Measurements from ENCODE around the gene INCA1. TPM values are rescaled to one million over a fixed set of nuclear protein-coding genes. Genes with fewer than 3 reads are reported as not detected.

Gene INCA1, protein sequence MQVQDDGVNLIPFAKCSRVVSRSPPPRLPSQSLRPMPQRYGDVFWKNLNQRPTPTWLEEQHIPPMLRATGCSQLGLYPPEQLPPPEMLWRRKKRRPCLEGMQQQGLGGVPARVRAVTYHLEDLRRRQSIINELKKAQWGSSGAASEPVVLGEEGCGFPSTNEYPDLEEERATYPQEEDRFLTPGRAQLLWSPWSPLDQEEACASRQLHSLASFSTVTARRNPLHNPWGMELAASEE
- 0.37 and 0.57 TPM in 2 replicates for total RNA-seq

DNA sequence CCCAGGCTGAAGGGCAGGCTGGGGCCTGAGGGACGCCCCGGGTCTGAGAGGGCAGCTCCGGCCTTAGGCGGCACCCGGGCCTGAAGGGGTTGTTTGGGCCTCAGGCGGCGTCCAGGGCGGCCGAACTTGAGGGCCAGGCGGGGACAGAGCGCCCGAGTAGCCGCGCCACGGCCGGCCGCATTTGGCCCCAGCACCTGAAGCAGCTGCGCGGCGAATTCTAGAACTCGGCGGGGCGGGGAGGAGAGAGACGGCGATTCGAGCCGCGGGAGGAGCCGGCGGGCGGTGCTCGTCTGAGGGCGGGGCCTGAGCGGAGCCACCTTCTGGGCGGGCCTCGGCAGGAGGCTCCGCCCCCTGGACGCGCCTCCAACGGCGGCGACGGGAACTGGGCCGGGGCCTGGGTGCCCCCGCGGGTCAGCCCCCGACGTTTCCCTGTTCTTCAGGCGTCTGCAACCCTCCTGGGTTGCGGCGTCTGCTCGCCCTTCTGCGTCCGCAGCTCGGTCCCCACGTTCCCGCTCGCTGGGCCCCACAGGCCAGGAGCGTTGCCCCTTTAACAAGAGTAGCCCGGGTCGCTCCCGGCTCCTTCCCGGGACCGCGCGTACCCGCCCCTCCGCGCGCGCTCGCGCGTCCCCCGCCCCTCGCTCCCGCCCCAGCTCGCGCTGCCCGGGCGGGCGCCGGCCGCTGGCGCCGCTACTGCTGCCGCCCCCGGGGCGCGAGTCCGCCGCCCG, at the start of gene INCA1, which contains the start of gene KIF1C:
INCA1 (minus strand) TSS at position 221 of the 725 bp plus-strand sequence. CDS start 3,085 bp downstream, outside the sequence.
KIF1C (plus strand) TSS at position 649 of the 725 bp plus-strand sequence. CDS start 2,297 bp downstream, outside the sequence.

DNA sequence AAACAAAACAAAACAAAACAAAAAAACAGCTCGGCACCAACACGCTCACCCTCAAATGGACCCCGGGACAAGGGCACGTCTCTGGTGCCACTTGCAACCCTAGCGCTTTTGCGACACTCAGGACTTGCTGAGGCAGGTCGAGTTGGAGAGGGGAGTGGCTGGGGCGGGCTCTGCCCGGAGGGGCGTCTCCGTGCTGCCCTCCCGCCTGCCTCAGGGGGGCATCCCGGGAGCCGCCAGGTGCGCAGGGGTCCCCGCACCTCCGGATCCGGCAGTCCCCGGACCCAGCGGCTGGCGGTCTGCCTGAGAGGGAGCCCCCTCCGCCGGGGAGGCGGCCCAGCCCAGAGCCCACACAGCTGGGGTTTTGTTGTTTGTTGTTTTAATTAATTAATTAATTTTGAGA, 38.0 kb upstream of the INCA1 start, which contains the start of gene SLC52A1:
SLC52A1 (minus strand) TSS at position 112 of the 400 bp plus-strand sequence. CDS start 820 bp downstream, outside the sequence.

DNA sequence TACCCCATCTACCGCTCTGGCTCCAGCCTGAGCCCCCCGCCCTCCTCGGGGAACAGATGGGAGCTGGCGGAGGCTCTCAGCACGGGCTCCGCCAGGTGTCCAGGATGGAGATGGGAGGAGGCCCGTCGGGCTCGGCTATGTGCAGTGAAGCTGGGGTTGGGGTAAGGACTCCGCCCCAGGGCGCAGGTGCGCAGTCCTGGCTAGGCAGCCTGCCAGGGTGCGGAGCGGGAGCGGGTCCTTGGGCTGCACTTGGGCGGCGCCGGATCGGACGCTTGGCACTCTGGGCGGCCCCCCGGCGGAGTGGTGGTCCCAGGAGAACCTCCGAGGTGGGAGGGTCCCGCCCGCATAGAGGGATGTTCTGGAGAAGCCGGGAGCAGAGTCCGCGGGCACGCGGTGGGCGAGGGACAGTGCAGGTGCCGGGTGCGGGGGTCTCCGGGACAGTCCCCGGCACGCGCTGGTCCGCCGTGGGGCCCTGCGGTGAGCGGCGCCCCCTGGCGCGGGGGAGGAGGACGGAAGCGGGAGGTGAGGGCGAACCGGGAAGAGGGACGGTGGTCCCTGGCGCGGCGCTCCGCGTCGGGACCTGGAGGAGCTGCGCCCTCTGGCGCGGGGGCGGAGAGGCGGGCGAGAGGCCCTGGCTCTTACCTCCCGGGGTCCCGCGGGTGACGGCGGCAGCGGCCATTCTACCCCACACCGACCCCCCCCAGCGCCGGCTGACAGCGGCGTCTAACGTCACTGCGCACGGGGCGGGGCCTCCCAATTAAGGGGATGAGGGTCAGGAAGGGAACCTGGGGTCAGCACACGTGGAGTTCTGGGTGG, 10.2 kb downstream of the INCA1 start, which contains the start of gene CAMTA2:
CAMTA2 (minus strand) TSS at position 725 of the 816 bp plus-strand sequence. CDS start 1,453 bp downstream, outside the sequence.

GRCh38 chr17:4967539-4968485, 29.5 kb downstream of the INCA1 start, which contains the start of gene SPAG7:
SPAG7 (minus strand) TSS chr17:4967817; CDS start chr17:4967804, 13 bp downstream.

GRCh38 chr17:4950746-4951204, 46.5 kb downstream of the INCA1 start, which contains the start of gene ENO3:
ENO3 (plus strand) TSS chr17:4951119; CDS start chr17:4951830, 711 bp downstream.

GRCh38 chr17:4948166-4948930, 49.0 kb downstream of the INCA1 start, which contains the start of gene PFN1:
PFN1 (minus strand) TSS chr17:4948530; CDS start chr17:4948394, 136 bp downstream.

DNA sequence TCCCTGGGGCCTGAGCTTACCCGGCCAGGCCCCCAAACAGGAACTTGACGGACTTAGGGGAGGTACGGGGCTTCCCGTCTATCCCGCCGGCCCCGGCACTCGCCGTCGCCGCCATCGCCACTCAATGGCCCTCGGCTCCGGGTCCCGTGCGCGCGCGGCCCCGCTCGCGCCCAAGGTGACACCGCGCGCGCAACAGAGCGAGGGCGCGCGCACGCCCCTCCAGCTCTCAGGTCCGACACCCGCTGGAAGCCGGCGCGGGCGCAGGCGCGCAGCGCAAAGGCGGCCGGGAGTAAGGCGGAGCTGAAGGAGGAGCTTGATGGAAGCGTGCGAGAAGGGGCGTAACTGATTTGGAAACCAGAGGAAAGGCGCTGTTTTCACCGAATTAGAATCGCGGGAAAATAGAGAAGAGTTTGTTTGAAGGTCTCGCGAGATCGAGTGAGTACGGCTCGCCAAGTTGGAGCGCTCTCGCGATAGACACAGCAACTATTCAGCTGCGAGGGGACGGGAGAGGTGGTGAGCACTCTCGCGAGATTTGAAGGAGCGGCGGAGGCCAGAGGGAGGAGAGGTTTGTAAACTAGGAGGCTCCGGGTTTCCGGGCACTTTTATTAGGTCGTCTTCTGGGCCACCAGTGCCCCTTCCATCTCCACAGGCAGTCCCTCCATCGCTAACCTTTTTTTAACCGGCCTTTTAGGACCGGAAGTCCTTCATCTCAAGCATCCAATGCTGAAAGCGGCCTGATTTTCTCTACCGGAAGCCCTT, 57.3 kb downstream of the INCA1 start, which contains the start of the genes RNF167 and SLC25A11:
RNF167 (plus strand) TSS at position 473 of the 759 bp plus-strand sequence. CDS start 642 bp downstream, outside the sequence.
SLC25A11 (minus strand) TSS at position 251 of the 759 bp plus-strand sequence; CDS start at position 115, 136 bp downstream.

Other genes with a start within 250 kb of the INCA1 start
- not detected in 2 replicates for gene TM4SF5, start 225.6 kb downstream of the INCA1 start, total RNA-seq
- 0.74 and 3.3 TPM in 2 replicates for gene VMO1, start 211.2 kb downstream of the INCA1 start, total RNA-seq
- not detected in 2 replicates for gene GLTPD2, start 208.6 kb downstream of the INCA1 start, total RNA-seq
- gene PSMB6, start 201.4 kb downstream of the INCA1 start, total RNA-seq = 164 and 179 TPM in 2 replicates
- gene PLD2, start 190.4 kb downstream of the INCA1 start, total RNA-seq = 14.2 and 15.8 TPM in 2 replicates
- 17.1 and 21.0 TPM in 2 replicates for gene MINK1, start 164.2 kb downstream of the INCA1 start, total RNA-seq
- 4.3 and 6.1 TPM in 2 replicates for gene C17orf107, start 98.0 kb downstream of the INCA1 start, total RNA-seq
- gene CHRNE, start 94.4 kb downstream of the INCA1 start, total RNA-seq = 0.14 and 1.4 TPM in 2 replicates
- gene GP1BA, start 65.2 kb downstream of the INCA1 start, total RNA-seq = not detected in 2 replicates
- 51.8 and 62.5 TPM in 2 replicates for gene SLC25A11, start 57.5 kb downstream of the INCA1 start, total RNA-seq
- 12.2 and 15.3 TPM in 2 replicates for gene RNF167, start 57.3 kb downstream of the INCA1 start, total RNA-seq
- gene PFN1, start 49.0 kb downstream of the INCA1 start, total RNA-seq = 381 and 445 TPM in 2 replicates
- gene ENO3, start 46.4 kb downstream of the INCA1 start, total RNA-seq = 1.6 and 2.6 TPM in 2 replicates
- 50.8 and 60.6 TPM in 2 replicates for gene SPAG7, start 29.7 kb downstream of the INCA1 start, total RNA-seq
- gene CAMTA2, start 9.8 kb downstream of the INCA1 start, total RNA-seq = 6.8 and 6.9 TPM in 2 replicates
- gene KIF1C, start 428 bp upstream of the INCA1 start, total RNA-seq = 77.7 and 97.3 TPM in 2 replicates
- 0.14 TPM in 1 of 2 replicates, not detected in the other for gene SLC52A1, start 37.9 kb upstream of the INCA1 start, total RNA-seq
- 1.0 and 1.3 TPM in 2 replicates for gene ZFP3, start 80.9 kb upstream of the INCA1 start, total RNA-seq
- 5.3 and 6.6 TPM in 2 replicates for gene ZNF232, start 114.4 kb upstream of the INCA1 start, total RNA-seq
- gene USP6, start 118.5 kb upstream of the INCA1 start, total RNA-seq = under 0.01 TPM in 1 of 2 replicates, not detected in the other
- gene ZNF594, start 194.3 kb upstream of the INCA1 start, total RNA-seq = 6.0 and 7.0 TPM in 2 replicates
- not detected in 2 replicates for gene SCIMP, start 237.3 kb upstream of the INCA1 start, total RNA-seq

Data from smooth muscle cell of bladder (primary cell).